HG02852 (cell line): ENCODE measurements around the gene NAPSA.

ENCODE experiments used
- ATAC-seq: cut with Tn5 transposase; IDR thresholded peaks from one replicate; pipeline ENCODE4 v1.9.1; 2021; ENCODE audit warnings: mild to moderate bottlenecking, moderate library complexity; ENCODE audit not compliant: unreplicated experiment

The NAPSA gene

GRCh38 chr19:50384685-50385535 lies 19.5 kb upstream of the NAPSA start:
- ATAC-seq = no peak

GRCh38 chr19:50383852-50384684 lies 18.6 kb upstream of the NAPSA start, which contains the start of gene POLD1:
TSS of gene POLD1 (plus strand) at chr19:50384347. CDS start at chr19:50398852, 14,505 bp downstream.
- ATAC-seq = peak; percentile 77

DNA sequence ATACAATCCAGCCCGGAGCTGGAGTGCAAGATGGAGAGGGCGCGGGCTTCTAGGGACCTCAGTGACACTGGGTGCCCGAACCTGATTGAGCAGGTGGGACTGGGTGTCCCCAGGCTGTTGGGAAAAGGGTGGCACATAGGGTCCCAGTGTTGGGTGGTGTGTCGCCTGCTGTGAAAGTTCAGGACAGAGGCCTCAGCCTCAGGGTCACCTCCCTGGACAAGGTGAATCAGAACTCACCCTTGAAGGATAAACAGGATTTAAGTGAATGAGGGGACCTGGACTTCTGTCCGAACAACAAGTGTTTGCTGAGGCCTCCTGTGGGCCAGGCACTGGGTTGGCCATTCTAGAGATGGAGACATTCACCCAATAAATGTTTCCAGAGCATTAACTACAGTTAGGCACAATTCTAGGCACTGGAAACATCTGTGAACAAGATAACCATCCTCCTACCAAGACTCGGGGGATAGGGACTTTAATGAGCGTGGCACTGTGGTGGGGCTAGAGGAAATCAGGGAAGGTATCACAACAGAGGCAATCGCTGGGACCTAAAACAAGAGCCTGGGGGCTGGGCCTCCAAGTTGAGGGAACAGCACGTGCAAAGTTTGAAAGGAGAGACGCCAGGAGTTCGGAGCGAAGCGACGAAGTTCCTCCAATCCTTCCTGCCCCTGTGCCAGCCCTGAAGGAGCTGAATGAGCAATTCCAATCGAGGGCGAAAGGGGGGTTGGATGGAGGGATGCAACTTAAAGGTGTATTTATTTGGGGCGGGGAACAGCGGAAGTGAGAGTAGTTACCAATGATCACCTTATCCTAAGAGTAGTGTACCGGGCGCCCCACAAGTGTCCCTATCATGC lies 17.8 kb upstream of the NAPSA start:
- no peak for ATAC-seq

- ATAC-seq = no peak
These were observed 16.7 kb upstream of the NAPSA start for GRCh38 chr19:50381881-50382729.

DNA sequence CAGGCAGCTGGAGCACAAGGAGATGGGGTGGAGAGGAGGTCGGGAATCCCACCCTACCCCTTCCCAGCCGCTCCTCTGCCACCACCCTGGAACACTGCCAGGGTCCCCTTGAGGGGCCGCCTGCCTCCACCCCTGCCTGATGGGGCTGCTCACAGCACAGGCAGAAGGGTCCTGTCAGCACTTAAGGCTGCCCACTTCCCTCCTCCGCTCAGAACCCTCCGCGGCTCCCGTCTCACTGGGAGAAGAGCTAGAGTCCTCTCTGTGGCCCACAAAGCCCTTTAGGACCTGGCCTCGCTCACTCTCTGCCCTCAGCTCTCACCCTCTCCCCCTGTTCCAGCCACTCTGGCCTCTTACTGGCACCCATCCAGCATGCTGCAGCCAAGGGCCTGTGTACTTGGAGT lies 15.3 kb upstream of the NAPSA start:
- ATAC-seq = no peak

DNA sequence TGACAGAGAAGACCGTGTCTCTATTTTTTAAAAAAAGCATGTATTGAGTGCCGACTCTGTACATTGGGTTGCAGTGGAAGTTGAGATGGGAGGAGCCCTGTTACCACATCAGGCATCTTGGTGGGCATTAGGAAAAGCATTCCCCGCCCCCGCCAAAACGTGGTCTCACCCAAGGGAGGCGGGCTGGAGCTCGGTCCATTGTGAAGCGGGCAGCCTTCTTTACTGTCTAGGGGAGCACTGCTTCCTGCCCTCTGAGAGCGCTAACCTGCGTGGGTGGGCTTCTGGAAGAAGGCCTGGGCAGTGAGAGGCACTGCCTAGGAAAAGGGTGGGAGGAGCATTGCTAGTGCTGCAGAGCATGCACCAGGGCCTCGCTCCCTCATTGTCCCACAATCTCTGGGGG lies 14.7 kb upstream of the NAPSA start:
- ATAC-seq = no peak

- ATAC-seq = no peak
These were observed 14.2 kb upstream of the NAPSA start for GRCh38 chr19:50379602-50380001.

- no peak for ATAC-seq
These were observed 13.4 kb upstream of the NAPSA start for GRCh38 chr19:50378863-50379236.

- ATAC-seq = no peak
These were observed 12.9 kb upstream of the NAPSA start for GRCh38 chr19:50378169-50378862.

- ATAC-seq = no peak
These were observed 12.1 kb upstream of the NAPSA start for GRCh38 chr19:50377517-50377916.

DNA sequence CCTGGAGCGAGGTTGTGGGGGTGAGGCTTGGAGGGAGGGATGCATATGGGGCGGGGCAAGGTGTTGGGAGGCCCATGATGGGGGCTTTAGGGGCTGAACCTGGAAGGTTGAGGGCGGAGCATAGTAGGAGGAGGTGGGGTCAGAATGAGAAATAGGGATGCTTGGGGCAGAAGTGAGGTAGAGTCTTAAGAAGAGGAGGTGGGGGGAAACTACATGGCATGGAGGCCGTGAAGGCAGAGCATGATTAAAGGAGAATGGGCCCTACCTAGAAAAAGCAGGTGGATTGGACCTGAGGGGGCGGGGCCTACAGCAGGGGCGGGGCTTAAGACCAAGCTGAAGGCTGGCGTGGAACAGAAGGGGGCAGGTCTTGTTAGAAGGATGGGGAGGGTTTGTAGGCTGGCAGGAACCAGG lies 11.6 kb upstream of the NAPSA start:
- ATAC-seq = no peak

DNA sequence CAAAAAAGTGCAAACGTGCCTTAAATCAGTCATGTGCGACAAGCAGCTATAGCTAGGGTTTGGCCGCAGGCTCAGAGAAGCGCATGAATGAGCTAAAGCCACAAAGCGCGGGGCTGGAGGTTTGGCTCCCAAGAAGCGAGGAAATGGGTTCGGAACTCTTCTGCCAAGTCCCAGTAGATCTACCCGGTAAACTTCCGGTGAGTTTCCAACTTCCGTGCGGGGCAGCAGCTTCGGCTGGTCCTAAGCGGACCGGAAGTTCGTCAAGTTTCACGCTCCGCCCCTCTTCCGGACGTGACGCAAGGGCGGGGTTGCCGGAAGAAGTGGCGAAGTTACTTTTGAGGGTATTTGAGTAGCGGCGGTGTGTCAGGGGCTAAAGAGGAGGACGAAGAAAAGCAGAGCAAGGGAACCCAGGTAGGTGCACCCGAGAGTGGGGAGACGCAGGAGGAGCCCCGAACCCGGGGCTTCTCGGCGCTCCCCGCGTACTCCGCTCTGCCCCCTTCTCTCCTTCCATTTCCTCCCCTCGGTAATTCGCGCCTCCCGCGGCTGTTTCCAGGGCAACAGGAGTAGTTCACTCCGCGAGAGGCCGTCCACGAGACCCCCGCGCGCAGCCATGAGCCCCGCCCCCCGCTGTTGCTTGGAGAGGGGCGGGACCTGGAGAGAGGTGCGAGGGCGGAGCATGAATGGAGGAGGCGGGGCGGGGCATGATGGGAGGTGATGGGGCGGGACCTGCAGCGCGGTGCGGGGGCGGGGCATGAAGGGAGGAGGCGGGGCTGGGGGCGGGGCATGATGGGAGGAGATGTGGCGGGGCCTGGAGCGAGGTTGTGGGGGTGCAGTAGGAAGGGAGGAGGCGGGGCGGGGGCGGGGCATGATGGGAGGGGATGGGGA lies 11.0 kb upstream of the NAPSA start, which contains the start of gene NR1H2:
TSS of gene NR1H2 (plus strand) at position 292 of the 885 bp plus-strand sequence. CDS start 1,149 bp downstream, outside the sequence.
- ATAC-seq = peak; percentile 85

DNA sequence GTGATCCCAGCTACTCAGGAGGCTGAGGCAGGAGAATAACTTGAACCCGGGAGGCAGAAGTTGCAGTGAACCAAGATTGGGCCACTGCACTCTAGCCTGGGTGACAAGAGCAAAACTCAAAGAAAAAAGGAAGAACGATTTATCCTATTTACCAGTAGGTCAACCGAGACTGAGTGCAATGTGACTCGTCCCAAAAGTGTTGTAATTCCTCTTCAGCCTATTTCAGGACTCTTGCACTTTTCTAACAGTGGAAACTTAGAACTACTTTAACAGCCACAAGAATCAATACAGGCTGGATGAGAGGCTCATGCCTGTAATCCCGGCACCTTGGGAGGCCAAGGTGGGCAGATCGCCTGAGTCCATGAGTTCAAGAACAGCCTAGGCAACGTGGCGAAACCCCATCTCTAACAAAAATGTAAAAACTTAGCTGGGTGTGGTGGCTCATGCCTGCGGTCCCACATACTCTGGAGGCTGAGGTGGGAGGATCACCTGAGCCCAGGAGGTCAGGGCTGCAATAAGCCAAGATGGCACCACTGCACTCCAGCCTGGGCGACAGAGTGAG lies 6.6 kb upstream of the NAPSA start:
- no peak for ATAC-seq

DNA sequence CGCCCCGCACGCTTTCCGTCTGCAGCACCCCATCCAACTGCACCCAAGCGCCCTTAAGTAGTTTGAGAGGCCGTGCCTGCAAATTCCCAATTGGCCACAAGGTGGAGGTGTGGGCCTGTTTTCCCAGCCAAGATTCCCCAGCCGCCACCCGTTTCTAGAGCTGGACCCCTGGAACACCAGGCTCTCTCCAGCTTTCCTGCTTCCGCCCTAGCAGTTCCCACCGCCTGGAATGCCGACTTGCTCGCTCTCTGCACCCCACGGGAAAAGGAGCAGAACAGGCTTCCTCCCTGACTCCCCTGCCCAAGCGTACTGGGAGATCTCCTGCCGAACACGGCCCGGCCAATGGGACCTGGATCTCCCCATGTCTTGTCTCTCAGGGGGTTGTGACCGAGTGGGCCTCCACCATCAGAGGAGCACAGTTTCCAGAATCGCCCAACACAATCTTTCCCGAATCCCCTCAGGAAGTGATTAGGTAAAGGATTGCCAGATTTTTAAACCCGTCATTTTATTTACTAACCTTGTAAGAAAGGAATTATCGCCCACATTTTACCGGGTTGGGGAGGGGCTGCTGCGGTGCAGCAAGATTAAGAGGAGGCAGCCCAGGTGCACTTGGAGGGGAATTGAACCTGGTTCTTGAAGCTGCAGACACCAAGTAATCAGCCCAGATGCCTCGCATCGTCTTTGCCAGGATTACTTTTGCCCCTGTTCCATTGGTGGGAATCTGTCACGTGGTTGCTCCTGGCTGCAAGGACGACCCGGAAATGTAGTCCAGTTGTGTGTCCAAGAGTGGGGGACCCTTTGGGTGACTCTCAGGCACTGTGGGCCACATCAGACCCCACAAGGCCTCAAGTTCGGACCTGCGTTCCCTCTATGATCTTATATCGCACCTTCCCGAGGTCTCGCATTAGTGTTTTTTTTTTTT lies 3.5 kb upstream of the NAPSA start:
- ATAC-seq = no peak

- no peak for ATAC-seq
These were observed 2.6 kb downstream of the NAPSA start for GRCh38 chr19:50362656-50363424.

GRCh38 chr19:50362030-50362412 lies 3.4 kb downstream of the NAPSA start:
- no peak for ATAC-seq
